H1 (cell line): ENCODE measurements around the gene PPFIA4. TPM values are rescaled to one million over a fixed set of nuclear protein-coding genes. Genes with fewer than 3 reads are reported as not detected.

ENCODE experiments used
- CTCF ChIA-PET: fragments of 300-600 bp; sonication (Branson Sonifier 250); formaldehyde crosslinking; loops from one replicate; lab custom pipeline; 2021; ENCODE audit not compliant: partially characterized antibody; lab: Charles Lee
- POLR2A ChIA-PET: fragments of 300-600 bp; sonication (Branson Sonifier 250); formaldehyde crosslinking; loops from one replicate; lab custom pipeline; 2021; ENCODE audit warnings: inconsistent platforms; ENCODE audit not compliant: partially characterized antibody; lab: Charles Lee
- DNase-seq, 2 experiments: peaks; one replicate each; pipeline versions ENCODE4 v3.0.0 to v3.0.0-alpha.2; 2010 to 2022; ENCODE audit warnings: low spot score in 2 of 2, low read depth in 1 of 2, mixed read lengths in 1 of 2
- FAIRE-seq: peaks from 2 replicates; lab custom pipeline; 2011; peaks lifted over from hg19 to GRCh38; lab: Jason Lieb, UNC
- H2AFZ ChIP-seq: 2 replicates; pipeline ENCODE4 v1.8.1; 2012; ENCODE audit warnings: low read length, inconsistent platforms
- H2AK5ac ChIP-seq: 2 replicates; pipeline ENCODE4 v1.6.1; 2013; ENCODE audit warnings: low read depth, low read length
- H2BK120ac ChIP-seq: replicated peaks from 2 replicates; pipeline ENCODE3; 2013; ENCODE audit warnings: low read depth, low read length, inconsistent platforms
- H2BK12ac ChIP-seq: 2 replicates; pipeline ENCODE4 v1.6.1; 2013; ENCODE audit warnings: low read depth, low read length
- H2BK15ac ChIP-seq: 2 replicates; pipeline ENCODE4 v1.6.1; 2013; ENCODE audit warnings: low read length
- H2BK20ac ChIP-seq: 2 replicates; pipeline ENCODE4 v1.6.1; 2013; ENCODE audit warnings: low read length
- H2BK5ac ChIP-seq: 2 replicates; pipeline ENCODE4 v1.6.1; 2013; ENCODE audit warnings: low read depth, low read length
- H3K14ac ChIP-seq: 2 replicates; pipeline ENCODE4 v1.6.1; 2013; ENCODE audit warnings: inconsistent platforms; ENCODE audit not compliant: insufficient read length
- H3K18ac ChIP-seq: 2 replicates; pipeline ENCODE4 v1.6.1; 2013; ENCODE audit warnings: low read length; ENCODE audit errors: extremely low read depth
- H3K23ac ChIP-seq: 2 replicates; pipeline ENCODE4 v1.6.1; 2013; ENCODE audit warnings: inconsistent platforms; ENCODE audit not compliant: insufficient read length
- H3K23me2 ChIP-seq: 2 replicates; pipeline ENCODE4 v1.6.1; 2013; ENCODE audit warnings: low read depth, low read length
- H3K27ac ChIP-seq: 2 replicates; pipeline ENCODE4 v1.6.1; 2011; ENCODE audit warnings: low read depth, low read length, inconsistent platforms
- H3K27me3 ChIP-seq, 4 experiments: replicated peaks in 1 of 4; 1 replicate in 1 of 4; 2 replicates in 3 of 4; pipeline versions ENCODE4 v1.6.1 to v1.8.1; 2011 to 2013; ENCODE audit warnings: low read length in 3 of 4, mild to moderate bottlenecking in 3 of 4, inconsistent platforms in 2 of 4, mixed read lengths in 2 of 4, moderate library complexity in 1 of 4; ENCODE audit not compliant: control insufficient read depth in 3 of 4, insufficient read depth in 3 of 4; ENCODE audit errors: extremely low read depth in 1 of 4
- H3K36me3 ChIP-seq, 4 experiments: 2 replicates each; pipeline versions ENCODE4 v1.6.1 to v1.8.1; 2011 to 2013; ENCODE audit warnings: mild to moderate bottlenecking in 4 of 4, low read length in 3 of 4, moderate library complexity in 2 of 4, control low read depth in 1 of 4, inconsistent platforms in 1 of 4; ENCODE audit not compliant: insufficient read depth in 4 of 4, control insufficient read depth in 2 of 4
- H3K4ac ChIP-seq: replicated peaks from 2 replicates; pipeline ENCODE3; 2013; ENCODE audit warnings: low read length, low read depth, mixed read lengths, inconsistent platforms; ENCODE audit not compliant: insufficient read length
- H3K4me1 ChIP-seq, 4 experiments: replicated peaks in 1 of 4; 1 replicate in 1 of 4; 2 replicates in 3 of 4; pipeline versions ENCODE4 v1.6.1 to v1.8.1; 2011 to 2013; ENCODE audit warnings: low read length in 3 of 4, inconsistent platforms in 2 of 4, mixed read lengths in 1 of 4; ENCODE audit not compliant: insufficient read depth in 4 of 4, control insufficient read depth in 3 of 4
- H3K4me2 ChIP-seq, 2 experiments: 2 replicates each; pipeline versions ENCODE4 v1.6.1 to v1.8.1; 2011 to 2013; ENCODE audit warnings: low read depth in 2 of 2, low read length in 2 of 2, control low read depth in 1 of 2, inconsistent platforms in 1 of 2, mild to moderate bottlenecking in 1 of 2; ENCODE audit not compliant: insufficient read depth in 1 of 2
- H3K4me3 ChIP-seq, 4 experiments: fragments of 200-600, 300-600 bp in 1 of 4; sonication (generic), shearing (Covaris generic), sonication (Bioruptor Twin) in 1 of 4; 2 replicates each; pipeline versions ENCODE4 v1.5.1 to v1.8.1; 2011 to 2016; ENCODE audit warnings: low read length in 4 of 4, low read depth in 3 of 4, control low read depth in 2 of 4, inconsistent platforms in 2 of 4, mild to moderate bottlenecking in 2 of 4, mixed read lengths in 1 of 4, moderate library complexity in 1 of 4; ENCODE audit not compliant: insufficient read depth in 2 of 4; ENCODE audit errors: extremely low read depth in 1 of 4
- H3K56ac ChIP-seq: replicated peaks from 2 replicates; pipeline ENCODE3; 2013; ENCODE audit warnings: low read depth, mild to moderate bottlenecking, mixed read lengths, low read length, inconsistent platforms; ENCODE audit not compliant: insufficient read length
- H3K79me1 ChIP-seq: 2 replicates; pipeline ENCODE4 v1.6.1; 2013; ENCODE audit warnings: low read depth, low read length, control low read depth
- H3K79me2 ChIP-seq, 2 experiments: 2 replicates each; pipeline versions ENCODE4 v1.6.1 to v1.8.1; 2012 to 2013; ENCODE audit warnings: low read length in 2 of 2, mild to moderate bottlenecking in 2 of 2, inconsistent platforms in 1 of 2; ENCODE audit not compliant: insufficient read depth in 2 of 2, control insufficient read depth in 1 of 2
- H3K9ac ChIP-seq, 4 experiments: replicated peaks in 1 of 4; 1 replicate in 1 of 4; 2 replicates in 3 of 4; pipeline versions ENCODE4 v1.6.1 to v1.8.1; 2011 to 2013; ENCODE audit warnings: low read depth in 3 of 4, low read length in 3 of 4, control low read depth in 2 of 4, mild to moderate bottlenecking in 2 of 4, moderate library complexity in 2 of 4, inconsistent platforms in 1 of 4; ENCODE audit errors: extremely low read depth in 1 of 4
- H3K9me3 ChIP-seq, 2 experiments: 2 replicates each; pipeline versions ENCODE4 v1.6.1 to v1.8.1; 2012 to 2013; ENCODE audit warnings: mild to moderate bottlenecking in 2 of 2, moderate library complexity in 2 of 2, control low read depth in 1 of 2, inconsistent platforms in 1 of 2, low read depth in 1 of 2, low read length in 1 of 2, mixed read lengths in 1 of 2; ENCODE audit not compliant: insufficient read depth in 2 of 2
- H4K20me1 ChIP-seq, 2 experiments: replicated peaks in 1 of 2; 2 replicates each; pipeline versions ENCODE3 to v1.8.1; 2011 to 2013; ENCODE audit warnings: inconsistent platforms in 2 of 2, low read length in 2 of 2, mild to moderate bottlenecking in 1 of 2; ENCODE audit not compliant: insufficient read depth in 2 of 2, control insufficient read depth in 1 of 2
- H4K5ac ChIP-seq: 2 replicates; pipeline ENCODE4 v1.6.1; 2013; ENCODE audit warnings: low read length, low read depth, mixed read lengths, inconsistent platforms; ENCODE audit not compliant: insufficient read length
- H4K8ac ChIP-seq: 2 replicates; pipeline ENCODE4 v1.8.0; 2013; ENCODE audit warnings: mild to moderate bottlenecking, moderate library complexity, low read length, inconsistent platforms; ENCODE audit not compliant: insufficient read depth; ENCODE audit errors: extremely low read depth
- H4K91ac ChIP-seq: replicated peaks from 2 replicates; pipeline ENCODE3; 2013; ENCODE audit warnings: low read length, mixed read lengths, inconsistent platforms; ENCODE audit not compliant: insufficient read length
- EP300 ChIP-seq, 2 experiments: IDR thresholded peaks; 1 replicate in 1 of 2; 2 replicates in 1 of 2; pipeline ENCODE4 v1.6.1; 2011 to 2012; ENCODE audit warnings: low read depth in 2 of 2, low read length in 2 of 2, mild to moderate bottlenecking in 2 of 2, borderline replicate concordance in 1 of 2, inconsistent platforms in 1 of 2, moderate library complexity in 1 of 2
- EZH2 ChIP-seq: fragments of 200-600 bp; sonication (generic); IDR thresholded peaks from 2 replicates; pipeline ENCODE4 v1.7.1; 2012; ENCODE audit warnings: low read depth, mild to moderate bottlenecking, moderate library complexity, low read length, inconsistent platforms; ENCODE audit not compliant: severe bottlenecking
- GTF2F1 ChIP-seq: IDR thresholded peaks from 2 replicates; pipeline ENCODE4 v1.6.1; 2012; ENCODE audit warnings: low read depth, low read length, improper control_type of control experiment, borderline replicate concordance
- HDAC2 ChIP-seq, 2 experiments: fragments of 300-600 bp in 1 of 2; sonication (generic) in 1 of 2; IDR thresholded peaks; 2 replicates each; pipeline ENCODE4 v1.6.1; 2011 to 2012; ENCODE audit warnings: low read depth in 2 of 2, low read length in 2 of 2, mild to moderate bottlenecking in 2 of 2, moderate library complexity in 2 of 2, borderline replicate concordance in 1 of 2, inconsistent platforms in 1 of 2
- RAD21 ChIP-seq, 2 experiments: IDR thresholded peaks in 1 of 2; conservative IDR thresholded peaks in 1 of 2; 2 replicates each; pipeline ENCODE4 v1.6.1; 2011; ENCODE audit warnings: low read depth in 2 of 2, low read length in 2 of 2, improper control_type of control experiment in 1 of 2, inconsistent platforms in 1 of 2, mild to moderate bottlenecking in 1 of 2, moderate library complexity in 1 of 2
- RBBP5 ChIP-seq: IDR thresholded peaks from 2 replicates; pipeline ENCODE4 v1.7.1; 2012; ENCODE audit warnings: low read depth, mild to moderate bottlenecking, inconsistent platforms, low read length, moderate library complexity, borderline replicate concordance
- SRF ChIP-seq: IDR thresholded peaks from 2 replicates; pipeline ENCODE4 v1.6.1; 2011; ENCODE audit warnings: mild to moderate bottlenecking, low read depth, low read length, moderate library complexity
- WGBS, 2 experiments: shearing (Covaris generic) in 1 of 2; methylation state at CpG; one replicate each; pipeline versions ENCODE4 v1.1.6 to v1.1.7; 2013 to 2015; ENCODE audit warnings: low lambda C conversion rate in 2 of 2, mixed read lengths in 2 of 2, inconsistent platforms in 1 of 2, low coverage in 1 of 2, missing lambda C conversion rate in 1 of 2; ENCODE audit not compliant: insufficient replicate concordance in 2 of 2, insufficient coverage in 1 of 2, insufficient read length in 1 of 2; ENCODE audit errors: extremely low coverage in 1 of 2, missing lambda C conversion rate in 1 of 2; 5-methylcytosine and 5-hydroxymethylcytosine counted together
- polyA plus RNA-seq, 7 experiments: library from polyadenylated mRNA; depleted of rRNA in 3 of 7; stranded (reverse) in 5 of 7; unstranded in 2 of 7; fragments of >200 nt in 5 of 7; fragments of 200-250 nt in 2 of 7; gene quantifications; 1 replicate in 5 of 7; 2 replicates in 1 of 7; 4 replicates in 1 of 7; pipeline versions ENCODE4 v1.2.1 to v1.2.3, GENCODE V29; 2011 to 2013; ENCODE audit warnings: missing spikeins in 2 of 7, mixed read lengths in 2 of 7
- total RNA-seq: library from RNA; stranded (reverse); fragmentation: NEBNext Ultra II Directional; extraction: Animal tissue kit (Norgen Biotek cat#: 25700); gene quantifications from 2 replicates; pipeline ENCODE4 v1.2.1, GENCODE V29; 2021

The PPFIA4 gene
- total and polyA plus RNA-seq, 2 of the 8 experiments (the other 6 are each of a cell fraction or from before 2014, with no cell fraction given), result 9.0 to 9.9 TPM

DNA sequence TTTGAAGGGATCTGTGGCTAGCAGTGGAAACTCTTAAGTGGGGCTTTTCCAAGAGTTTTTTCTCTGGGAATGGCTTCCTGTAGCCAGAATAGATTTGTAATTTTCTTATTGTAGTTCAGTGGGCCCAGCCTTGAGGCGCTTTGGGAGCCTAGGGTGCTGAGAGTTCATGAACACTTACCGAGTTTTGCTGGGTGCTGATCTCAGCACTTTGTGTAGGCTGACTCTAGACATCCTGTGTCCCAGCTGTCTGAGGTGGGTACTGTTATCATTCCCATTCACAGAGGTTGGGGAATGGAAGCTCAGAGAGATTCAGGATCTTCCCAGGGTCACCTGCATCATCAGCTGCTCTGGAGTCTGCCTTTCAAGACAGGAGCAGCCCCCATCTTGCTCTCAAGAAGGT, 7.0 kb downstream of the PPFIA4 start:
- no peak overlapping the region for H2BK15ac ChIP-seq
- no peak overlapping the region for H3K9ac ChIP-seq
- H3K27ac ChIP-seq, result no peak overlapping the region
- no peaks in the 10 kb centered on the region for H3K9me3 ChIP-seq
- H2BK5ac ChIP-seq, result no peak overlapping the region
- no peak overlapping the region for H4K5ac ChIP-seq
- H3K36me3 ChIP-seq, result no peaks in the 10 kb centered on the region; a peak in 1 of 8 replicates
- no peak overlapping the region for H3K4me2 ChIP-seq
- no peak overlapping the region for H3K18ac ChIP-seq
- H4K91ac ChIP-seq, result no peak overlapping the region
- H3K56ac ChIP-seq, result no peak overlapping the region
- no peak overlapping the region for H2BK20ac ChIP-seq
- POLR2A ChIA-PET, result no interaction called here
- peaks cover 3% of the 10 kb centered on the region; the same call in 1 of the 2 replicates for H3K79me1 ChIP-seq
- DNase-seq, result no peak
- no peaks in the 10 kb centered on the region for H3K23me2 ChIP-seq
- WGBS, 2 experiments, result 86% methylated on average over 2 of the region's 2 CpGs; no CpG with 5 or more reads in 1 of the 2 experiments
- H2AK5ac ChIP-seq, result no peak overlapping the region
- no peak overlapping the region for H4K8ac ChIP-seq
- H3K4ac ChIP-seq, result no peak overlapping the region
- peaks cover 2 to 3% of the 10 kb centered on the region in 2 experiments for H4K20me1 ChIP-seq
- FAIRE-seq, result no peak
- no peak overlapping the region for H3K4me3 ChIP-seq
- no peak overlapping the region for H3K23ac ChIP-seq
- no peak overlapping the region for H2BK120ac ChIP-seq
- H2AFZ ChIP-seq, result no peak overlapping the region
- no peak overlapping the region for H2BK12ac ChIP-seq
- H3K14ac ChIP-seq, result no peak overlapping the region
- H3K4me1 ChIP-seq, result peaks cover 0 to 10% (median 2%) of the 10 kb centered on the region in 4 experiments; a peak in 5 of 7 replicates
- CTCF ChIA-PET, result interaction anchor here (1.6 to 49.7 kb wide), 6 partner anchors 11 to 236 kb away, joined by 6 to 1089 read pairs (median 46); partner anchors contain the start of gene ADORA1
- no peaks in the 10 kb centered on the region for H3K79me2 ChIP-seq
- TF ChIP-seq HDAC2 (IDR thresholded peaks at IDR 0.05; ENCODE audit: borderline replicate concordance in 1 of 2, low read depth in 2 of 2, low read length in 2 of 2), result no peak
- no peak for TF ChIP-seq RAD21 (IDR thresholded peaks at IDR 0.05 in 1 of 2, conservative IDR thresholded peaks at IDR 0.05 in 1 of 2; ENCODE audit: low read depth in 2 of 2, low read length in 2 of 2)
- TF ChIP-seq EZH2, result no peak
- no peak for TF ChIP-seq SRF
- TF ChIP-seq EP300 (IDR thresholded peaks at IDR 0.05; ENCODE audit: borderline replicate concordance in 1 of 2, low read depth in 2 of 2, low read length in 2 of 2), result no peak
- no peak for TF ChIP-seq RBBP5
- TF ChIP-seq GTF2F1, result no peak
- H3K27me3 ChIP-seq, result peaks cover 0 to 3% (median 3%) of the 10 kb centered on the region in 4 experiments; a peak in 5 of 7 replicates
